HEK293 (cell line): ENCODE data around the gene NPC1.

Experiments
- CTCF ChIA-PET: fragments of 350-600 bp; formaldehyde crosslinking; extraction: SDS; loops from one replicate; lab custom pipeline; 2021; ENCODE audit warnings: antibody characterized with exemption; lab: Yijun Ruan, JAX
- POLR2A ChIA-PET: fragments of 300-600 bp; formaldehyde crosslinking; extraction: SDS; loops from one replicate; lab custom pipeline; 2020; ENCODE audit warnings: antibody characterized with exemption, inconsistent platforms; lab: Yijun Ruan, JAX
- H3K27ac ChIP-seq: fragments of 200-500 bp; sonication (Bioruptor generic); 2 replicates; pipeline ENCODE4 v1.5.1; 2014; ENCODE audit warnings: low read depth, low read length, control low read depth, inconsistent platforms; ENCODE audit errors: extremely low read depth
- H3K36me3 ChIP-seq, 2 experiments: fragments of 200-500 bp in 1 of 2; sonication (Bioruptor generic) in 1 of 2; 1 replicate in 1 of 2; 2 replicates in 1 of 2; pipeline ENCODE4 v1.5.1; 2014 to 2017; ENCODE audit warnings: inconsistent platforms in 2 of 2, low read length in 2 of 2; ENCODE audit not compliant: control insufficient read depth in 2 of 2, insufficient read depth in 1 of 2
- H3K4me1 ChIP-seq: fragments of 200-500 bp; sonication (Bioruptor generic); 2 replicates; pipeline ENCODE4 v1.5.1; 2014; ENCODE audit warnings: mild to moderate bottlenecking, low read length, inconsistent platforms; ENCODE audit not compliant: control insufficient read depth, insufficient read depth
- H3K4me3 ChIP-seq: 2 replicates; pipeline ENCODE4 v1.5.1; 2011; ENCODE audit warnings: low read depth, mild to moderate bottlenecking, control low read depth, low read length, moderate library complexity
- H3K9me3 ChIP-seq: fragments of 200-500 bp; sonication (Bioruptor generic); 2 replicates; pipeline ENCODE4 v1.5.1; 2014; ENCODE audit warnings: low read depth, low read length, inconsistent platforms; ENCODE audit not compliant: control insufficient read depth, insufficient read depth
- GLI2 ChIP-seq: fragments of 450-650 bp; formaldehyde crosslinking; IDR thresholded peaks from 2 replicates; pipeline ENCODE4; 2017; ENCODE audit warnings: missing biosample characterization, missing genetic modification characterization, low read depth, borderline replicate concordance
- KLF7 ChIP-seq: fragments of 450-650 bp; formaldehyde crosslinking; IDR thresholded peaks from 2 replicates; pipeline ENCODE4 v1.5.1; 2016; ENCODE audit warnings: missing biosample characterization, missing genetic modification characterization, borderline replicate concordance
- MEIS1 ChIP-seq: sonication (generic); formaldehyde crosslinking; IDR thresholded peaks from 2 replicates; pipeline ENCODE4 v1.8.1; 2022; ENCODE audit warnings: missing genetic modification reagents, mild to moderate bottlenecking, borderline replicate concordance
- OVOL3 ChIP-seq: fragments of 450-650 bp; formaldehyde crosslinking; IDR thresholded peaks from 2 replicates; pipeline ENCODE4 v1.5.1; 2016; ENCODE audit warnings: missing biosample characterization, missing genetic modification characterization
- REPIN1 ChIP-seq: fragments of 450-650 bp; formaldehyde crosslinking; IDR thresholded peaks from 2 replicates; pipeline ENCODE4 v1.5.1; 2017; ENCODE audit warnings: missing biosample characterization, missing genetic modification characterization, low read depth
- SP3 ChIP-seq: fragments of 450-650 bp; formaldehyde crosslinking; IDR thresholded peaks from 2 replicates; pipeline ENCODE4 v1.5.1; 2016; ENCODE audit warnings: missing biosample characterization, missing genetic modification characterization
- ZFP69B ChIP-seq: fragments of 450-650 bp; formaldehyde crosslinking; IDR thresholded peaks from 2 replicates; pipeline ENCODE4 v1.5.1; 2016; ENCODE audit warnings: missing biosample characterization, missing genetic modification characterization
- ZIC2 ChIP-seq: fragments of 450-650 bp; formaldehyde crosslinking; IDR thresholded peaks from 2 replicates; pipeline ENCODE4 v1.5.1; 2016; ENCODE audit warnings: missing biosample characterization, missing genetic modification characterization
- ZNF157 ChIP-seq: fragments of 450-650 bp; formaldehyde crosslinking; IDR thresholded peaks from 2 replicates; pipeline ENCODE4 v1.5.1; 2016; ENCODE audit warnings: missing biosample characterization, missing genetic modification characterization
- ZNF202 ChIP-seq: fragments of 450-650 bp; formaldehyde crosslinking; IDR thresholded peaks from 2 replicates; pipeline ENCODE4 v1.5.1; 2016; ENCODE audit warnings: missing biosample characterization, missing genetic modification characterization, borderline replicate concordance
- ZNF391 ChIP-seq: fragments of 450-650 bp; formaldehyde crosslinking; IDR thresholded peaks from 2 replicates; pipeline ENCODE4 v1.5.1; 2016; ENCODE audit warnings: low read depth, missing biosample characterization, missing genetic modification characterization, borderline replicate concordance
- ZNF394 ChIP-seq: fragments of 450-650 bp; formaldehyde crosslinking; IDR thresholded peaks from 2 replicates; pipeline ENCODE4 v1.5.1; 2016; ENCODE audit warnings: missing biosample characterization, missing genetic modification characterization, mild to moderate bottlenecking, moderate library complexity, borderline replicate concordance
- ZNF558 ChIP-seq: fragments of 450-650 bp; formaldehyde crosslinking; IDR thresholded peaks from 2 replicates; pipeline ENCODE4 v1.5.1; 2016; ENCODE audit warnings: missing biosample characterization, missing genetic modification characterization
- ZNF561 ChIP-seq: fragments of 450-650 bp; IDR thresholded peaks from 2 replicates; pipeline ENCODE4 v1.5.1; 2018; ENCODE audit warnings: missing biosample characterization, missing genetic modification characterization, borderline replicate concordance
- ZNF585B ChIP-seq: fragments of 450-650 bp; formaldehyde crosslinking; IDR thresholded peaks from 2 replicates; pipeline ENCODE4 v1.5.1; 2016; ENCODE audit warnings: missing biosample characterization, missing genetic modification characterization
- ZNF792 ChIP-seq: fragments of 450-650 bp; formaldehyde crosslinking; IDR thresholded peaks from 2 replicates; pipeline ENCODE4 v1.5.1; 2016; ENCODE audit warnings: missing biosample characterization, missing genetic modification characterization
- TF ChIP-seq, protein P1 (sequence below): fragments of 450-650 bp; formaldehyde crosslinking; IDR thresholded peaks from 2 replicates; pipeline ENCODE4 v1.5.1; 2016; ENCODE audit warnings: missing biosample characterization, missing genetic modification characterization, low read depth
- TF ChIP-seq, protein P2 (sequence below): fragments of 450-650 bp; formaldehyde crosslinking; IDR thresholded peaks from 2 replicates; pipeline ENCODE4 v1.5.1; 2016; ENCODE audit warnings: missing biosample characterization, missing genetic modification characterization, borderline replicate concordance
- TF ChIP-seq, protein P3 (sequence below): fragments of 450-650 bp; formaldehyde crosslinking; IDR thresholded peaks from 2 replicates; pipeline ENCODE4 v1.5.0; 2017; ENCODE audit warnings: missing biosample characterization, missing genetic modification characterization, borderline replicate concordance
- TF ChIP-seq, protein P4 (sequence below): fragments of 450-650 bp; formaldehyde crosslinking; IDR thresholded peaks from 2 replicates; pipeline ENCODE4 v1.5.1; 2016; ENCODE audit warnings: missing biosample characterization, missing genetic modification characterization

Gene NPC1

DNA sequence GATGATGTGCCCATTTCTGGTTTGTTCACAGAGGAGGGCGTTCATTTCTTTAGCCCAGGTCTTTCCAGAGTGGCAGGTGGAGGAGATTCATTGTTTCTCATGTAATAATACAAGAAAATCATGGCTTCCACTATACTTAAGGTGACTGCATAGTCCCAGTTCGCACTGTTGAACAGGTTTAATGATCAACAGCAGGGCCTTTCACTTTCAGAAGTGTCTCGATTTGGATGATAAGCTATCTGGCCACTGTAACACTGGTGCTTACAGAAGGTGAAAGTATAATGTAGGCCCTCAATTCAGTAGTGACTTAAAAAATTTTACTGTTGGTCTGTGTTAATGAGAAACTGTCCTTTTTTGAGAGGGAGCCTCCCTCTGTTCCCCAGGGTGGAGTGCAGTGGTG, 81.6 kb downstream of the NPC1 start:
- Histone ChIP-seq H3K27ac (no peak overlapping the region), H3K4me1 (no peaks in the 10 kb centered on the region), H3K4me3 (no peak overlapping the region), H3K9me3 (no peaks in the 10 kb centered on the region), H3K36me3 (peaks cover 5 to 33% of the 10 kb centered on the region in 2 experiments)
- POLR2A ChIA-PET: no interaction called here
- CTCF ChIA-PET: interaction anchor here (0.5 to 2.6 kb wide), 13 partner anchors 8 to 706 kb away, joined by 3 to 24 read pairs (median 4); no protein-coding TSS in a partner anchor
- no peak for TF ChIP-seq ZNF561 (tag by site-specific recombination)
- no peak for TF ChIP-seq GLI2 (tag by site-specific recombination)
- no peak for TF ChIP-seq SP3 (tag by site-specific recombination)
- TF ChIP-seq ZNF585B (tag by site-specific recombination): no peak
- TF ChIP-seq ZNF391 (tag by site-specific recombination): no peak
- TF ChIP-seq, protein P1, sequence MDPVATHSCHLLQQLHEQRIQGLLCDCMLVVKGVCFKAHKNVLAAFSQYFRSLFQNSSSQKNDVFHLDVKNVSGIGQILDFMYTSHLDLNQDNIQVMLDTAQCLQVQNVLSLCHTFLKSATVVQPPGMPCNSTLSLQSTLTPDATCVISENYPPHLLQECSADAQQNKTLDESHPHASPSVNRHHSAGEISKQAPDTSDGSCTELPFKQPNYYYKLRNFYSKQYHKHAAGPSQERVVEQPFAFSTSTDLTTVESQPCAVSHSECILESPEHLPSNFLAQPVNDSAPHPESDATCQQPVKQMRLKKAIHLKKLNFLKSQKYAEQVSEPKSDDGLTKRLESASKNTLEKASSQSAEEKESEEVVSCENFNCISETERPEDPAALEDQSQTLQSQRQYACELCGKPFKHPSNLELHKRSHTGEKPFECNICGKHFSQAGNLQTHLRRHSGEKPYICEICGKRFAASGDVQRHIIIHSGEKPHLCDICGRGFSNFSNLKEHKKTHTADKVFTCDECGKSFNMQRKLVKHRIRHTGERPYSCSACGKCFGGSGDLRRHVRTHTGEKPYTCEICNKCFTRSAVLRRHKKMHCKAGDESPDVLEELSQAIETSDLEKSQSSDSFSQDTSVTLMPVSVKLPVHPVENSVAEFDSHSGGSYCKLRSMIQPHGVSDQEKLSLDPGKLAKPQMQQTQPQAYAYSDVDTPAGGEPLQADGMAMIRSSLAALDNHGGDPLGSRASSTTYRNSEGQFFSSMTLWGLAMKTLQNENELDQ (tag by site-specific recombination): no peak
- TF ChIP-seq OVOL3 (tag by site-specific recombination): no peak
- no peak for TF ChIP-seq ZNF202 (tag by site-specific recombination)
- TF ChIP-seq, protein P2, sequence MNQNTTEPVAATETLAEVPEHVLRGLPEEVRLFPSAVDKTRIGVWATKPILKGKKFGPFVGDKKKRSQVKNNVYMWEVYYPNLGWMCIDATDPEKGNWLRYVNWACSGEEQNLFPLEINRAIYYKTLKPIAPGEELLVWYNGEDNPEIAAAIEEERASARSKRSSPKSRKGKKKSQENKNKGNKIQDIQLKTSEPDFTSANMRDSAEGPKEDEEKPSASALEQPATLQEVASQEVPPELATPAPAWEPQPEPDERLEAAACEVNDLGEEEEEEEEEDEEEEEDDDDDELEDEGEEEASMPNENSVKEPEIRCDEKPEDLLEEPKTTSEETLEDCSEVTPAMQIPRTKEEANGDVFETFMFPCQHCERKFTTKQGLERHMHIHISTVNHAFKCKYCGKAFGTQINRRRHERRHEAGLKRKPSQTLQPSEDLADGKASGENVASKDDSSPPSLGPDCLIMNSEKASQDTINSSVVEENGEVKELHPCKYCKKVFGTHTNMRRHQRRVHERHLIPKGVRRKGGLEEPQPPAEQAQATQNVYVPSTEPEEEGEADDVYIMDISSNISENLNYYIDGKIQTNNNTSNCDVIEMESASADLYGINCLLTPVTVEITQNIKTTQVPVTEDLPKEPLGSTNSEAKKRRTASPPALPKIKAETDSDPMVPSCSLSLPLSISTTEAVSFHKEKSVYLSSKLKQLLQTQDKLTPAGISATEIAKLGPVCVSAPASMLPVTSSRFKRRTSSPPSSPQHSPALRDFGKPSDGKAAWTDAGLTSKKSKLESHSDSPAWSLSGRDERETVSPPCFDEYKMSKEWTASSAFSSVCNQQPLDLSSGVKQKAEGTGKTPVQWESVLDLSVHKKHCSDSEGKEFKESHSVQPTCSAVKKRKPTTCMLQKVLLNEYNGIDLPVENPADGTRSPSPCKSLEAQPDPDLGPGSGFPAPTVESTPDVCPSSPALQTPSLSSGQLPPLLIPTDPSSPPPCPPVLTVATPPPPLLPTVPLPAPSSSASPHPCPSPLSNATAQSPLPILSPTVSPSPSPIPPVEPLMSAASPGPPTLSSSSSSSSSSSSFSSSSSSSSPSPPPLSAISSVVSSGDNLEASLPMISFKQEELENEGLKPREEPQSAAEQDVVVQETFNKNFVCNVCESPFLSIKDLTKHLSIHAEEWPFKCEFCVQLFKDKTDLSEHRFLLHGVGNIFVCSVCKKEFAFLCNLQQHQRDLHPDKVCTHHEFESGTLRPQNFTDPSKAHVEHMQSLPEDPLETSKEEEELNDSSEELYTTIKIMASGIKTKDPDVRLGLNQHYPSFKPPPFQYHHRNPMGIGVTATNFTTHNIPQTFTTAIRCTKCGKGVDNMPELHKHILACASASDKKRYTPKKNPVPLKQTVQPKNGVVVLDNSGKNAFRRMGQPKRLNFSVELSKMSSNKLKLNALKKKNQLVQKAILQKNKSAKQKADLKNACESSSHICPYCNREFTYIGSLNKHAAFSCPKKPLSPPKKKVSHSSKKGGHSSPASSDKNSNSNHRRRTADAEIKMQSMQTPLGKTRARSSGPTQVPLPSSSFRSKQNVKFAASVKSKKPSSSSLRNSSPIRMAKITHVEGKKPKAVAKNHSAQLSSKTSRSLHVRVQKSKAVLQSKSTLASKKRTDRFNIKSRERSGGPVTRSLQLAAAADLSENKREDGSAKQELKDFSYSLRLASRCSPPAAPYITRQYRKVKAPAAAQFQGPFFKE (tag by site-specific recombination): no peak
- no peak for TF ChIP-seq MEIS1 (CRISPR knock-in tag)
- TF ChIP-seq ZNF157 (tag by site-specific recombination): no peak
- no peak for TF ChIP-seq ZNF558 (tag by site-specific recombination)
- TF ChIP-seq ZNF394 (tag by site-specific recombination): no peak
- TF ChIP-seq ZIC2 (tag by site-specific recombination): no peak
- TF ChIP-seq, protein P3, sequence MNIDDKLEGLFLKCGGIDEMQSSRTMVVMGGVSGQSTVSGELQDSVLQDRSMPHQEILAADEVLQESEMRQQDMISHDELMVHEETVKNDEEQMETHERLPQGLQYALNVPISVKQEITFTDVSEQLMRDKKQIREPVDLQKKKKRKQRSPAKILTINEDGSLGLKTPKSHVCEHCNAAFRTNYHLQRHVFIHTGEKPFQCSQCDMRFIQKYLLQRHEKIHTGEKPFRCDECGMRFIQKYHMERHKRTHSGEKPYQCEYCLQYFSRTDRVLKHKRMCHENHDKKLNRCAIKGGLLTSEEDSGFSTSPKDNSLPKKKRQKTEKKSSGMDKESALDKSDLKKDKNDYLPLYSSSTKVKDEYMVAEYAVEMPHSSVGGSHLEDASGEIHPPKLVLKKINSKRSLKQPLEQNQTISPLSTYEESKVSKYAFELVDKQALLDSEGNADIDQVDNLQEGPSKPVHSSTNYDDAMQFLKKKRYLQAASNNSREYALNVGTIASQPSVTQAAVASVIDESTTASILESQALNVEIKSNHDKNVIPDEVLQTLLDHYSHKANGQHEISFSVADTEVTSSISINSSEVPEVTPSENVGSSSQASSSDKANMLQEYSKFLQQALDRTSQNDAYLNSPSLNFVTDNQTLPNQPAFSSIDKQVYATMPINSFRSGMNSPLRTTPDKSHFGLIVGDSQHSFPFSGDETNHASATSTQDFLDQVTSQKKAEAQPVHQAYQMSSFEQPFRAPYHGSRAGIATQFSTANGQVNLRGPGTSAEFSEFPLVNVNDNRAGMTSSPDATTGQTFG (tag by site-specific recombination): no peak
- TF ChIP-seq, protein P4, sequence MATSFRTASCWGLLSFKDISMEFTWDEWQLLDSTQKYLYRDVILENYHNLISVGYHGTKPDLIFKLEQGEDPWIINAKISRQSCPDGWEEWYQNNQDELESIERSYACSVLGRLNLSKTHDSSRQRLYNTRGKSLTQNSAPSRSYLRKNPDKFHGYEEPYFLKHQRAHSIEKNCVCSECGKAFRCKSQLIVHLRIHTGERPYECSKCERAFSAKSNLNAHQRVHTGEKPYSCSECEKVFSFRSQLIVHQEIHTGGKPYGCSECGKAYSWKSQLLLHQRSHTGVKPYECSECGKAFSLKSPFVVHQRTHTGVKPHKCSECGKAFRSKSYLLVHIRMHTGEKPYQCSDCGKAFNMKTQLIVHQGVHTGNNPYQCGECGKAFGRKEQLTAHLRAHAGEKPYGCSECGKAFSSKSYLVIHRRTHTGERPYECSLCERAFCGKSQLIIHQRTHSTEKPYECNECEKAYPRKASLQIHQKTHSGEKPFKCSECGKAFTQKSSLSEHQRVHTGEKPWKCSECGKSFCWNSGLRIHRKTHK (tag by site-specific recombination): no peak
- no peak for TF ChIP-seq REPIN1 (tag by site-specific recombination)
- no peak for TF ChIP-seq ZNF792 (tag by site-specific recombination)
- TF ChIP-seq KLF7 (tag by site-specific recombination): no peak
- no peak for TF ChIP-seq ZFP69B
